Measurements from ENCODE around the gene SALL2.
A peak's percentile ranks its signal among the peaks of the same experiment; 100 is the strongest.

Gene SALL2

DNA sequence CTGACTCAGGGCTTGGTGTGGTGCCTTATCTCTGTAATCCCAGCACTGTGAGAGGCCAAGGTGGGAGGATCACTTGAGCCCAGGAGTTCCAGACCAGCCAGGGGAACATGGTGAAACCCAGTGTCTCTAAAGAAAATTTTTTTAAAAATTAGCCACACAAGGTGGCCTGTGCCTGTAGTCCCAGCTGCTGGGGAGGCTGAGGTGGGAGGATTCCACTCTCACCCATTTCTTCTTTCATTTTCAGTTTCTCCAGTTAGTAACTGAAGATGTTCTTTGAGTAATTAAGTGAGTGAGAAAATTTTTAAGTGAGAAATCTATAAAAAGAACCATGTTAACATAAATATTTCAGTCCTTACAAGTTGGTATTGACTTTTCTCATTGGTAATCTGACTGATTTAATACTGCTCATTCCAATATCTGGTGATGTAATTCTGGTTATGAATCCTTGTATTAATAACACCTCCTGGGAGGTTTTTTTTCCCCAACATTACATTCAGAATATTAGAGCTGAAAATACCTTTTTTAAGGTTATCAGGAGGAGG lies 21.1 kb downstream of the SALL2 start:
- no peak for DNase-seq (ENCODE audit: low read depth)
- TF ChIP-seq, protein P1, sequence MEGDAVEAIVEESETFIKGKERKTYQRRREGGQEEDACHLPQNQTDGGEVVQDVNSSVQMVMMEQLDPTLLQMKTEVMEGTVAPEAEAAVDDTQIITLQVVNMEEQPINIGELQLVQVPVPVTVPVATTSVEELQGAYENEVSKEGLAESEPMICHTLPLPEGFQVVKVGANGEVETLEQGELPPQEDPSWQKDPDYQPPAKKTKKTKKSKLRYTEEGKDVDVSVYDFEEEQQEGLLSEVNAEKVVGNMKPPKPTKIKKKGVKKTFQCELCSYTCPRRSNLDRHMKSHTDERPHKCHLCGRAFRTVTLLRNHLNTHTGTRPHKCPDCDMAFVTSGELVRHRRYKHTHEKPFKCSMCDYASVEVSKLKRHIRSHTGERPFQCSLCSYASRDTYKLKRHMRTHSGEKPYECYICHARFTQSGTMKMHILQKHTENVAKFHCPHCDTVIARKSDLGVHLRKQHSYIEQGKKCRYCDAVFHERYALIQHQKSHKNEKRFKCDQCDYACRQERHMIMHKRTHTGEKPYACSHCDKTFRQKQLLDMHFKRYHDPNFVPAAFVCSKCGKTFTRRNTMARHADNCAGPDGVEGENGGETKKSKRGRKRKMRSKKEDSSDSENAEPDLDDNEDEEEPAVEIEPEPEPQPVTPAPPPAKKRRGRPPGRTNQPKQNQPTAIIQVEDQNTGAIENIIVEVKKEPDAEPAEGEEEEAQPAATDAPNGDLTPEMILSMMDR (conservative IDR thresholded peaks at IDR 0.05; ENCODE audit: low read length) = no peak
- H3K4me3 ChIP-seq (ENCODE audit: low read length) = no peak overlapping the region

DNA sequence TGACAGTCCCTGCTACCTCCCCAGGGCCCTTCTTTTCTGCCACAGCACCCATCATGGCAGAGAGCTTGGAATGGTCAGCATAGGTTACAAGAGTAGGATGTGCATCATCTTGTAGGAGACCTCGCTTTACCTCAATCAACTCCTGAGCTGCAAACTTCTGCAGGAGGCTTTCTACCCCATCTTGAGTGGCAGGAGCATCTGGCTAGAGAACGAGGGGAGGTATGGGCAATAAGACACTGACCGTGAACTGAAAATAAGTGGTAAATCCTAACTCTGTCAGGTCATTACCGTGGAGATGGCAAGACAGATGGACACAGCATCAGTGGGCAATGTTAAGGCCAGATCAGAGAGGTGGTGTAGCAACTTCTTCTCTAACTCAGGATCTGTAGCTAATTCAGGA lies 22.8 kb downstream of the SALL2 start:
- TF ChIP-seq, protein P1 (conservative IDR thresholded peaks at IDR 0.05; ENCODE audit: low read length) = no peak
- DNase-seq (ENCODE audit: low read depth) = no peak
- no peak overlapping the region for H3K4me3 ChIP-seq (ENCODE audit: low read length)

DNA sequence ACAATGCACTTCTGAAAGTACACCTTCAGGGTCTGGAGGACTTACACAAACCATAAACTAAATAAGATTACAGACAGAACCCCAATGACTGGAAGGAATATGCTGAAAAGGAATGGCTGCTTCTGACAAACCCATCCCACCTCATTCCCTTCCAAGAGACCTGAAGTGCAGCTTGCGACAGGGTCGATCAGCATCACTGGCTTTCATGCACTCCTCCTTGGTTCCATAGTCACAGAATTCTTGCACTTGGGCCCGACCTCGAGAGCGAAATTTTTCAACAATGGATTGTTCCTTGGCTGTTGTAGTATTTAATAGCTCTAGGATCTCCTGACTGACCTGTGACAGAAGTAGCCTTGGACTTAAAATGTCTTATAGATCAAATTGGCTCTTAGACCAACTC lies 24.6 kb downstream of the SALL2 start:
- no peak for DNase-seq (ENCODE audit: low read depth)
- TF ChIP-seq, protein P1 (conservative IDR thresholded peaks at IDR 0.05; ENCODE audit: low read length) = no peak
- H3K4me3 ChIP-seq (ENCODE audit: low read length) = no peak overlapping the region

DNA sequence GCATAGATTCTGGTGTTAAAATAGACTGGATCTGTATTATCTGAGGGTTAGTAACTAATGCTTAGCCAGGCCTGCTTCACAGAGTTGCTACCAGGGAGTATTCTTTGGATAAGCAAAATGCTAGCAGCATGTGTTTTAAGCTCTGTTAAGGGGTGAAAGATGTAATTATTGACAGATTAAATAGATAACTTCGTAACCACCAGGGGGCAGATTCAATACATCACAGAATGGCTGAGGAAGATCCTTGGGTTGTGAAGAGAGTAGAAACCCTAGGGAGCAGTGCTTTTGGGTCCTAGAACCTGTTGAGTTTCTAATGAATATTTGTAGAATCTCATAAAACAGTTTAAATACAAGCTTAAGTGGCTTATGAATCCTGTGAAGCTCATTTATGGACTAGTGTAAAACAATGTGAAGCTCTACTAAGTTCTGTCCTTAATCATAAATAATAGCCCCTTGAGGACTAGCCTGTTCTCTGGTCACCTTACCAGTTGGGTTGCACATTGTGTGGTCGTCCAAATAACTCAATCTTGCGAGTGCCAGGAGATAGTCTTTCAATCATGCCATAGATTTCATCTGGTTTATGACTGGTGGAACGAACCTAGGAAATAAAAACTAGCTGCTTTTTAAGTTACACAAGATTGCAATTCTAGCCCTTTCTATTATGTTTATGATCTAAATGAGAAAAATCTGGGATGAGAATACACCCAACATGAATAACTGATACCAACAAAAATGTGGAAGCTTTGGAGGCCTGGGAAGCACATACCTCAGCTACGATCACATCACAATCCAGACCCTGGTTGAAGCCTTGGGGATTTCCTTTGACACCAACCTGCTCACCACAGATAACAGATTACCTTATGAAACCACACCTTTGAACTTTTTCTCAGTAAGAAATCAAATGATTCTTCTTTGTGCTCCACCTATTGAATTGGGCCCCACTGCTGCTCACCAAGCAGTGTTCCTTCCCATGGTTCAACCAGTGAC lies 27.3 kb downstream of the SALL2 start:
- no peak overlapping the region for H3K4me3 ChIP-seq (ENCODE audit: low read length)
- DNase-seq (ENCODE audit: low read depth) = peak; percentile 52
- TF ChIP-seq, protein P1 (conservative IDR thresholded peaks at IDR 0.05; ENCODE audit: low read length) = peak; percentile 61

DNA sequence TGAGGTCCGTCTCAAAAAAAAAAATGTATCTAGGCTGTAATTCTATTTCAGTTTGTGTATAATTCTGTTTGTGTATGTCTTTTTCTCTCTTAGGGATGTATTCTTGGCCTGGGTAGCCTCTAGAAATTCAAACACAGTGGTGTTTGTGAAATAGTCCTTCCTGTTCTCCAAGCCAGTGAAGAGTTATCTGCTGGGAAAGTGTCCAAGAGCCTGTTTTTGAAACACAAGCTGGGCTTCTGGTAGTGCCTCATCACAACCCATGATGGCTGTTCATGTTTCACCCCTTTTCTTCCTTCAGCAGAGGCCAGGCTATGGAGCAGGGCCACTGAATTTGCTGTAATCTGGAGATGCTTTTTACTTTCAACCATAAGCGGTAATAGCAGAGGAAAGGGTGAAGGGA lies 29.7 kb downstream of the SALL2 start:
- TF ChIP-seq, protein P1 (conservative IDR thresholded peaks at IDR 0.05; ENCODE audit: low read length) = no peak
- no peak overlapping the region for H3K4me3 ChIP-seq (ENCODE audit: low read length)
- peak; percentile 31 for DNase-seq (ENCODE audit: low read depth)

DNA sequence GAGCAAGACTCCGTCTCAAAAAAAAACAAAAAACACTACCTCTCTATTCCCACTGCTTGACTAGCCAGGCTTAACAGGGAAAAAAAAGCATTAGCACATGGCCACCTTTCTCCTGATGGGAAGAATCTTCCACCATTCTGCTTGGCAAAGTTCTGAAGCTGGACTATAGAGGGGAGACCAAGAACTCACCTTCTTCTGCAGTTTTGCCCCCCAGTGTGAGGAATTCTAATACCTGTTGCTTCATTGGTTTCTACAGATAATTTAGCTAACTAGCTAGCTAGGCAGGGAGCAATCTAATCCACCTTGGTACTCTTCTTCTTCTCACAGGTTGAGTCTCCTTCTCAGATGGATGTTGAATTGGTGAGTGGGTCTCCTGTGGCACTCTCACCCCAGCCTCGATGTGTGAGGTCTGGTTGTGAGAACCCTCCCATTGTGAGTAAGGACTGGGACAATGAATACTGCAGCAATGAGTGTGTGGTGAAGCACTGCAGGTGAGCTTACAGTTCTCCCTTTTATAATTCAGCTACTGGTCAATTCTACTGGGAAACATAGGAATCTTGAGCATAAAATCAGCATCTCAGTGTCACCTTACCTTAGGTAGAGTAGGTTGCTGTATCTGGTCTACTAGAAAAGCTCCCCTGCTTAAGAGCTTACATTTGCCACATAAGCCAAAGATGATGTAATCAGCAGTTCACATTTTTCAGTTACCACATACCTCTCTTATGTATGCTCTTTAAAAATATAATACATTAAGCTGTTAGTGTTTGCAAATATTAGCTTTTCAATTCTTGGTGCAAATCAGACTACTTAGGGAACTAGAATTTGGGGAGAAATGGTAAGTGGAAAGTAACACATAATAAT lies 31.0 kb downstream of the SALL2 start:
- no peak overlapping the region for H3K4me3 ChIP-seq (ENCODE audit: low read length)
- TF ChIP-seq, protein P1 (conservative IDR thresholded peaks at IDR 0.05; ENCODE audit: low read length) = no peak
- DNase-seq (ENCODE audit: low read depth) = peak; percentile 60

All from AG10803 (cell line).